Lower leg skin (tissue), 4 donors: ENCODE data around the gene QRSL1. TPM values are rescaled to one million over a fixed set of nuclear protein-coding genes. Genes with fewer than 3 reads are reported as not detected.
"Not testable (repeated sequence)": the region's sequence is repeated elsewhere in the genome, so short reads cannot be mapped to it uniquely, and the experiment has no call there.

ENCODE experiments used
- DNase-seq, 2 donors: peaks; one replicate each; pipeline ENCODE4 v3.0.0-alpha.2; 2019; ENCODE audit warnings: low spot score in 2 of 2
- H3K4me3 ChIP-seq: fragments of 200-600 bp; sonication (generic); 2 replicates; pipeline ENCODE4 v1.5.1; 2017; ENCODE audit warnings: mild to moderate bottlenecking, low read depth; ENCODE audit not compliant: poor library complexity, severe bottlenecking
- CTCF ChIP-seq, 3 donors: fragments of 450-650 bp; IDR thresholded peaks; one replicate each; pipeline ENCODE4 v1.5.1; 2016; ENCODE audit warnings: antibody characterized with exemption in 3 of 3, mild to moderate bottlenecking in 3 of 3, moderate library complexity in 2 of 3
- POLR2A ChIP-seq, 2 donors: fragments of 450-650 bp; IDR thresholded peaks; one replicate each; pipeline ENCODE4 v1.6.1; 2016 to 2017; ENCODE audit warnings: antibody characterized with exemption in 2 of 2, mild to moderate bottlenecking in 1 of 2, moderate library complexity in 1 of 2
- WGBS, 2 donors: methylation state at CpG; one replicate each; pipeline ENCODE4 v1.1.5; 2018; 5-methylcytosine and 5-hydroxymethylcytosine counted together
- intact Hi-C: fragments of 100-400 bp; cut with DNase I; formaldehyde crosslinking; loops from one replicate; pipeline ENCODE4 v1.15.0; 2023; ENCODE audit warnings: low total_unique reads
- total RNA-seq, 4 donors: library from RNA; depleted of rRNA; stranded (reverse); fragments of >200 nt; gene quantifications; one replicate each; pipeline ENCODE4 v1.1.0, GENCODE V29; 2016

QRSL1 gene
- total RNA-seq, 4 donors from 2014 or later, result 5.3 to 8.0 (median 6.2) TPM

GRCh38 chr6:106692819-106693208 lies 63.4 kb downstream of the QRSL1 start:
- intact Hi-C loops, result no loop called here
- WGBS, 2 donors, result 37 to 51% methylated on average over 3 of the region's 3 CpGs
- no peak for DNase-seq
- no peak overlapping the region for H3K4me3 ChIP-seq
- TF ChIP-seq CTCF (IDR thresholded peaks at IDR 0.05), result no peak
- TF ChIP-seq POLR2A (IDR thresholded peaks at IDR 0.05), result no peak

- no peak overlapping the region for H3K4me3 ChIP-seq
- DNase-seq, result no peak
- no peak for TF ChIP-seq POLR2A (IDR thresholded peaks at IDR 0.05)
- TF ChIP-seq CTCF (IDR thresholded peaks at IDR 0.05), result no peak
- intact Hi-C loops, result no loop called here
- 51 to 74% methylated on average over 2 of the region's 2 CpGs for WGBS, 2 donors
Measured at GRCh38 chr6:106693418-106693817, 64.0 kb downstream of the QRSL1 start.

GRCh38 chr6:106694343-106694742 lies 65.0 kb downstream of the QRSL1 start:
- 44 to 48% methylated on average over 8 of the region's 8 CpGs for WGBS, 2 donors
- intact Hi-C loops, result no loop called here
- DNase-seq, result no peak
- TF ChIP-seq POLR2A (IDR thresholded peaks at IDR 0.05) (no peak), CTCF (IDR thresholded peaks at IDR 0.05) (no peak)
- H3K4me3 ChIP-seq, result no peak overlapping the region

- TF ChIP-seq POLR2A (IDR thresholded peaks at IDR 0.05) (no peak), CTCF (IDR thresholded peaks at IDR 0.05) (no peak)
- no peak for DNase-seq
- no peak overlapping the region for H3K4me3 ChIP-seq
- intact Hi-C loops, result no loop called here
Measured at GRCh38 chr6:106700581-106700980, 71.2 kb downstream of the QRSL1 start.

GRCh38 chr6:106701201-106701600 lies 71.8 kb downstream of the QRSL1 start:
- intact Hi-C loops, H3K4me3 ChIP-seq, DNase-seq: not testable (repeated sequence)
- whole genome bisulfite sequencing, 2 donors, result 92 to 96% methylated on average over 3 of the region's 3 CpGs

- 81 to 87% methylated on average over 4 of the region's 4 CpGs for WGBS, 2 donors
- no peak overlapping the region for H3K4me3 ChIP-seq
- no peak for DNase-seq
- intact Hi-C loops, result no loop called here
- TF ChIP-seq POLR2A (IDR thresholded peaks at IDR 0.05) (no peak), CTCF (IDR thresholded peaks at IDR 0.05) (no peak)
Measured at GRCh38 chr6:106702046-106702445, 72.7 kb downstream of the QRSL1 start.
